Activated naive CD8-positive, alpha-beta T cell treated with anti-CD3 and anti-CD28 coated beads, Interleukin-2, amount 50 U/mL, for 24 hours (primary cell): ENCODE measurements around the gene SACM1L.

Experiments
- ATAC-seq: fragments of 150-1000 bp; cut with Tn5 transposase; one replicate; pipeline ENCODE4 v1.10.0; 2021
- DNase-seq: peaks from one replicate; pipeline ENCODE4 v3.0.0; 2021
- H3K27ac Mint-ChIP-seq: one replicate; pipeline ENCODE4 v1.8.0; 2021; ENCODE audit warnings: mild to moderate bottlenecking, mixed read lengths
- H3K27me3 Mint-ChIP-seq: one replicate; pipeline ENCODE4 v1.8.0; 2021; ENCODE audit warnings: mixed read lengths
- H3K36me3 Mint-ChIP-seq: one replicate; pipeline ENCODE4 v1.8.0; 2021; ENCODE audit warnings: low read depth, mixed read lengths
- H3K4me1 Mint-ChIP-seq: one replicate; pipeline ENCODE4 v1.8.0; 2021; ENCODE audit warnings: mixed read lengths
- H3K4me3 Mint-ChIP-seq: one replicate; pipeline ENCODE4 v1.8.0; 2021; ENCODE audit warnings: mild to moderate bottlenecking, moderate library complexity, mixed read lengths
- H3K9me3 Mint-ChIP-seq: one replicate; pipeline ENCODE4 v1.8.0; 2021; ENCODE audit warnings: mixed read lengths

Gene SACM1L

DNA sequence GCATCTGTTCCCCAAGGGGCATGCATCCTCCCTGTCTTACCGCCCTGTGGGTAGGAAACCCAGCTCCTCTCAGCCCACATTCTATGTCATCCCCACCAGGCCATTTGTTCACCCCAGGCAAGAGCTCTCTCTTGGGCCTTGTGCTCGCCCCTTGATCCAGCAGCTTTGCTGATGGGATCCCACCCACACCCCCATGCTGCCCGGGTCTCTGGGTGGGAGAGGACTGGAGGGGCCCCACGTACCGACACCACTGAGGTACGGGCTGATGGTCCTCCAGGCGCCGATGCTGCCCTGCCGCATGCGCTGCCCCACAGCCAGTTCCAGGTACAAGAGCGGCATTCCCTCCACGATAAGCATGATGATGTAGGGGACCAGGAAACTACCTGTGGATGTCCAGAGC lies 92.6 kb downstream of the SACM1L start:
- H3K36me3 Mint-ChIP-seq: no peaks in the 10 kb centered on the region
- no peak overlapping the region for H3K4me3 Mint-ChIP-seq
- DNase-seq (no peak), ATAC-seq (no peak)
- no peak overlapping the region for H3K27ac Mint-ChIP-seq
- H3K9me3 Mint-ChIP-seq: no peaks in the 10 kb centered on the region
- peaks cover 4% of the 10 kb centered on the region for H3K27me3 Mint-ChIP-seq
- no peaks in the 10 kb centered on the region for H3K4me1 Mint-ChIP-seq

DNA sequence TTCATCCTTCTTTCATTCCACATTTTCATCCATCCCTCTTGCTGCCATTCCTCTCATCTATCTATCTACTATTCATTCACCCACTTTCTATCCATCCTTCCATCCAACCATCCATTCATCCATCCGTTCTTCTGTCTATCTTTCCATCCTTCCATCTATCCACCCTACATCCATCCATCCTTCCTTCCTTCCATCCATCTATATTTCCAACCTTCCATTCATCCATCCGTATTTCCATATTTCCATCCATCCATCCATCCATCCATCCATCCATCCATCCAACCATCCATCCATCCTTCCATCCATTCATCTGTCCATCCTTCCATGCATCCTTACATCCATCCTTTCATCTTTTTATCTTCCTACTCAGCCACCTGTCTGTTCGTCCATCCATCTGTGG lies 93.2 kb downstream of the SACM1L start:
- Mint-ChIP-seq H3K36me3 (no peaks in the 10 kb centered on the region), H3K4me3 (no peak overlapping the region), H3K27me3 (peaks cover 9% of the 10 kb centered on the region), H3K9me3 (no peaks in the 10 kb centered on the region), H3K27ac (no peak overlapping the region), H3K4me1 (no peaks in the 10 kb centered on the region)
- no peak for DNase-seq
- ATAC-seq: no peak

DNA sequence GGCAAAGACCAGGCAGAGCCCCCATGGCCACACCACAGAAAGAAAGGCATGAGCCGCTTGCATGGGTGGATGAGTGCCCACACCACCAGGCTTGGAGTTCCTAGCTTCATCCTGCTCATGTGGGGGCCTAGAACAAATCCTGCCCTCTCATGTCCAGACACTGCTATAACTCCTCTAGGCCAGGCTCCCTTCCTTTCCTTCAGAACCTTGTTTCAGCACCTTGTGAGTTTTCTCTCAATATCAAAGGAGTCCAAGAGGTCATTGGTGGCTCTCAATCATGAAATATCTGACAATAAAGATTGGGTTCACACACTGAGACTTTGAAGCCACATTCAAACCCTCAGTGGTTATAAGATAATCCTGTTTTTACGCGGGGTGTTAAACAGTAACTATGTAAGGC lies 94.5 kb downstream of the SACM1L start:
- no peaks in the 10 kb centered on the region for H3K36me3 Mint-ChIP-seq

DNA sequence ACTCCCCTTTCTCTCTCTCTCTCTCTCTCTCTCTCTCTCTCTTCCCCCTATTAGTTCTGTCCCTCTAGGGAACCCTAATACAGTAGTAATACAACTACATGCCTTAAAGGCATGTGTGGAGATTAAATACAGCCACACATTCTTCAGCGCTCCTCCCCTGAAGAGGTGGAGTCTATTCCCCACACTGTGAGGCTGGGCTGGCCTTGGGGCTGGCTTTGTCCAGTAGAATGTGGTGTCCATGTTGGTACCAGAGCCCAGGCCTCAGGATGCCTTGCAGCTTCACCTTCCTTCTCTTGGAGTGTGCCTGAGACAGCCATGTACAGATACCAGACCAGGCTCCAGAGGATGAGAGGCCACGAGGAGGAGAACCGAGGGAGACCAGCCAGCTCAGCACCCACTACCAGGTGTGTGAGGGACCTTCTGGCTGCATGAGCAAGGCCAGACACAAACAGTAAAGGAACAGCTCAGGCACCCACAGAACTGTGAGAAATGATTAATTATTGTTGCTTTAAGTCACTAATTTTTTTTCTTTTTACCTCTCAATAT lies 96.5 kb downstream of the SACM1L start:
- Mint-ChIP-seq H3K4me3 (no peak overlapping the region), H3K36me3 (peaks cover 1% of the 10 kb centered on the region), H3K4me1 (no peaks in the 10 kb centered on the region), H3K27me3 (peaks cover 9% of the 10 kb centered on the region), H3K27ac (no peak overlapping the region), H3K9me3 (peaks cover 10% of the 10 kb centered on the region)
- DNase-seq (no peak), ATAC-seq (no peak)

More for the DNA sequence above, 94.5 kb downstream of the SACM1L start:
- Mint-ChIP-seq H3K4me1 (no peaks in the 10 kb centered on the region), H3K9me3 (peaks cover under 1% of the 10 kb centered on the region), H3K27ac (no peak overlapping the region), H3K27me3 (peaks cover 9% of the 10 kb centered on the region), H3K4me3 (no peak overlapping the region)
- ATAC-seq (no peak), DNase-seq (no peak)

DNA sequence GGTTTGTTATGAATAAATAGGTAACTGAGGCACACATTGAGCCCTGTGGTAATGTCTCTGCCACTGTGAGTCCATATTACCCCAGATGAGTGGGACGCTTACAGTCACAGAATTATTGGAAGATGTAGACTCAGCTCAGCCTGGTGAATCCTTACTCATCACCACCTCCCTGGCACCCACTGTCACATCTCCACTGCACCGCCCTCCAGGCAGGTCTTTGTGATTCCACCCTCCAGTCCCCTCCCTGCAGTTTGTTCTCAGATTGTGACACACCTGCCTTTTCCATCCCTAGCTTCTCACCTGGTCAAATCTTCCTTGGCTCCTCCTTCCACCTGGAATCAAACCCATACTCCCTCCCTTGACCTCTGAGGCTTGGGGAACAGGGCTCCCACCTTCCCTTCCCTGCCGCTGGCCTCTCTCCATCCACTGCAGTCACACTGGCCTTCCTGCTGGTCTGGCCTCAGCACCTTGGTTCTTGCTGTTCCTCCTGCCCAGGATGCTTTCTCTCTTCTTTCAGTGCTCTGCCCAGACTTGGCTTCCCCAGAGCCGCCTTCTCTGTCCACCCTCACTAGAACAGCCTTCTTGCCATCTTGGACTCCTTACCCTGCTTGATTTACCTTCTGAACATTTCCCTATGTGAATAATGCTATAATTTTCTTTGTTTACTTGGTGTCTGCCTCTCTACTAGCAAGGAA lies 97.8 kb downstream of the SACM1L start:
- H3K27ac Mint-ChIP-seq: no peak overlapping the region
- ATAC-seq (no peak), DNase-seq (no peak)
- H3K27me3 Mint-ChIP-seq: peaks cover 10% of the 10 kb centered on the region
- no peak overlapping the region for H3K4me3 Mint-ChIP-seq
- H3K9me3 Mint-ChIP-seq: peaks cover 10% of the 10 kb centered on the region
- H3K4me1 Mint-ChIP-seq: peaks cover 2% of the 10 kb centered on the region
- peaks cover 3% of the 10 kb centered on the region for H3K36me3 Mint-ChIP-seq

DNA sequence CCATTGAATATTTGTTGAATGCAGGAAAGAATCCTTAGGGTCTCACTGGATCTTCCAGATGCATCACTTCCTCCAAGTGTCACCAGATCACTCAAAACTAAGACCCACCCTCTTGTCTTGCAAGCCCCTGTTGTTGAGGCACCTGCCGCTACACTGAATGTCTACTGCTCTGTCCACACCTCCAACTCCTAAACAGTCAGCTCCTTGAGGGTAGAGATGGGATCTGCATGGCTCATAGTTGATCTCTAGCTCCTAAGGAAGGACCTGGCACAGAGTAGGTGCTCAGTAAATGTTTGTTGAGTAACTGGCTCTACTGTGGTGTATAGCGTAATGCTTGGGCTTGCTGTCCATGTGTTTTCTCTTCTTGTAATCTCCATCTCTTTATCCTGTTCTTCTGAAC lies 98.4 kb downstream of the SACM1L start:
- H3K36me3 Mint-ChIP-seq: peaks cover 3% of the 10 kb centered on the region
- H3K27ac Mint-ChIP-seq: no peak overlapping the region
- peaks cover 10% of the 10 kb centered on the region for H3K27me3 Mint-ChIP-seq
- DNase-seq: no peak
- peaks cover 10% of the 10 kb centered on the region for H3K9me3 Mint-ChIP-seq
- H3K4me3 Mint-ChIP-seq: no peak overlapping the region
- peaks cover 2% of the 10 kb centered on the region for H3K4me1 Mint-ChIP-seq
- ATAC-seq: no peak

DNA sequence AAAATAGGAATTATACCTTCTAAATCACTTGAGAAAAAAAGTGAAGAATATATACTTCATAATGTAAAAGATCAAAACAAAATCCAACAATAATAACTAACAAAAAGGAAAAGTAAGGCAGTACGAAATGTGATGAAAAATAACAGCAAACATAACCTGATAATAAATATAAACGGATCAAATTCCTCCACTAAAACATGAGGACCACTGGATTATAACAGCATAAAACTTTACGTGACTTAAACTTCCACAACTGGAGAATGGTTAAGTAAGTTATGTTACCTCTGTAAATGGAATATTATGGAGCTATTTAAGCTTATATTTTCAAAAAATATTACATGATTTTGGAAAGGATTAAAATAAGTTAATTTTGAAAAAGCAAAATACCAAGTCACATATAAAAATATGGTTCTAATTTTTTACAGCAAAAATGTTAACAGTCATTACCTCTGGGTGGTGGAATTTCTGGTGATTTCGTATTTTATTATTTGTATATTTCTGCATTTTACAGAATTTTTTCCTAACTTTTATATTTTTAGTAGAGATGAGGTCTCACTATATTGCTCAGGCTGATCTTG lies 100.1 kb downstream of the SACM1L start:
- H3K4me1 Mint-ChIP-seq: peaks cover 2% of the 10 kb centered on the region
- no peak overlapping the region for H3K27ac Mint-ChIP-seq
- ATAC-seq (no peak), DNase-seq (no peak)
- no peak overlapping the region for H3K4me3 Mint-ChIP-seq
- peaks cover 16% of the 10 kb centered on the region for H3K27me3 Mint-ChIP-seq
- H3K36me3 Mint-ChIP-seq: peaks cover 3% of the 10 kb centered on the region
- peaks cover 10% of the 10 kb centered on the region for H3K9me3 Mint-ChIP-seq

DNA sequence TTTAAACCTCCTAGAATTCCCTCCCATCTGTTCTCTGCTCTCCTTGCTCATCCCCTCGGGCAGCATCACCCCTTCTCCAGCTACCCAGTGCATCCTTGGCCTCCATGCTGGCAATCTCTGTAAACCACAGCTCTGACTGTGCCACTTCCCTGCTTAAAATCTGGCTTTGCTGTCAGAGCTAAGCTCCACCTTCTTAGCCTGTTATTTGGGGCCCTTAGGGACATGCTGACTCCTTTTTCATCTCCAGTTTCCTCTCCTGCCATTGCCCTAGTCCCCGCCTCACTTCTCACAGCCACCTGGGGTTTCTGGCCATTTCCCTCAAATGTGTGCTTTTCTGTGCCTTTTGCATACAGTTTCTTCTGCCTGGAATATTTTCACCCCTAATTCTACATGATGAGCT lies 101.4 kb downstream of the SACM1L start:
- DNase-seq: no peak
- peaks cover 10% of the 10 kb centered on the region for H3K9me3 Mint-ChIP-seq
- H3K4me3 Mint-ChIP-seq: no peak overlapping the region
- no peak overlapping the region for H3K27ac Mint-ChIP-seq
- peaks cover 3% of the 10 kb centered on the region for H3K36me3 Mint-ChIP-seq
- H3K4me1 Mint-ChIP-seq: peaks cover 6% of the 10 kb centered on the region
- no peak for ATAC-seq
- peaks cover 28% of the 10 kb centered on the region for H3K27me3 Mint-ChIP-seq

DNA sequence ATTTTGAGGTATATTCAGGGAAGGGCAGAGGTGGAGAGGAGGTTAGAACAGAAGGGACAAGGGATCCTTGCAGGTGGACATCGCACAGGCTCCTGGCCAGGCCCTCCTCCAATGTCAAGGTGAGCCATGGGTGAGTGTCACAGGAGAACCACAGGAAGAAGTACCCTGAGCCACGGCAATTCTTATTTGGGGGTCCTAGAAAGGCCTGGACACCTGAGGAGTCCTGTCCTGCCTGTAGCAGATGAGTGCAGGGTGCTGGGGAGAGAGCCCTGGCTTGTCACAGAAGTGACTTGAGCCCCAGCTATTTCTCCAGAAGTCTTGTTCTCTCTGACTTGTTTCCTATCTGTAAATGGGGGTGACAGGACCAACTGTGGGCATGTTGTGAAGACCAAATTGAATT lies 102.8 kb downstream of the SACM1L start:
- Mint-ChIP-seq H3K4me1 (peaks cover 8% of the 10 kb centered on the region), H3K4me3 (no peak overlapping the region), H3K27me3 (peaks cover 32% of the 10 kb centered on the region), H3K27ac (no peak overlapping the region), H3K36me3 (peaks cover 3% of the 10 kb centered on the region), H3K9me3 (peaks cover 10% of the 10 kb centered on the region)
- DNase-seq (no peak), ATAC-seq (no peak)

DNA sequence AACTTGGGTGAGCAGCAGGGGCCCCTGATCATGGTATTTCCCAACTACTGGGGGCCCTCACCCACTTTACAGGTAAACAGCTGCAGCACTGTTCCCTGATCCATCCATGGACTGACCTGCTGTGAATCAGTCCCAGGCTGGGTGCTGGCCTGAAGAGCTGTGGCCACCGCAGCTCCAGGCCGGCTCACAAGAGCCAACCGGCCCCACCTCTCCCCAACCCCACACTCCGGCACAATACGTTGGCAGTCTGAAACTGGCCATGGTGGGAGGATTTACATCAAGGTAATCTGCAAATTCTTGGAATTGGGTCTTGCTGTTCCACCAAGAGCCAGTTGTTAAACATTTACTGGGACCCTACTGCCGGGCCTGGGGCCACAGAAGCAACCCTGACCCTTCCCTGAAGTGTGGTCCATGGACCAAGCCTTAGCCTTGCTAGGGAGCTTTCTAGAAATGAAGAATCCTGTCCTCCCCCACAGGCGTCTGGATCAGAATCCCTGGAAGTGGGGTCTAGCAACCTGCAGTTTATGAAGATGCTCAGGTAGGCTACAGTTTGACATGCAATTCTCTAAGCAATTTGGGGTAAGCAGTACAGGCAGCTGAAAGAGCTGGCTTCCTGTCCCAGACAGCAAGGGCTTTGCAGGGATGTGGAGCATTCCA lies 103.4 kb downstream of the SACM1L start:
- H3K27me3 Mint-ChIP-seq: peaks cover 34% of the 10 kb centered on the region
- peaks cover 10% of the 10 kb centered on the region for H3K9me3 Mint-ChIP-seq
- H3K4me3 Mint-ChIP-seq: no peak overlapping the region
- ATAC-seq: no peak
- peaks cover 3% of the 10 kb centered on the region for H3K36me3 Mint-ChIP-seq
- no peak overlapping the region for H3K27ac Mint-ChIP-seq
- H3K4me1 Mint-ChIP-seq: peaks cover 8% of the 10 kb centered on the region
- DNase-seq: no peak

DNA sequence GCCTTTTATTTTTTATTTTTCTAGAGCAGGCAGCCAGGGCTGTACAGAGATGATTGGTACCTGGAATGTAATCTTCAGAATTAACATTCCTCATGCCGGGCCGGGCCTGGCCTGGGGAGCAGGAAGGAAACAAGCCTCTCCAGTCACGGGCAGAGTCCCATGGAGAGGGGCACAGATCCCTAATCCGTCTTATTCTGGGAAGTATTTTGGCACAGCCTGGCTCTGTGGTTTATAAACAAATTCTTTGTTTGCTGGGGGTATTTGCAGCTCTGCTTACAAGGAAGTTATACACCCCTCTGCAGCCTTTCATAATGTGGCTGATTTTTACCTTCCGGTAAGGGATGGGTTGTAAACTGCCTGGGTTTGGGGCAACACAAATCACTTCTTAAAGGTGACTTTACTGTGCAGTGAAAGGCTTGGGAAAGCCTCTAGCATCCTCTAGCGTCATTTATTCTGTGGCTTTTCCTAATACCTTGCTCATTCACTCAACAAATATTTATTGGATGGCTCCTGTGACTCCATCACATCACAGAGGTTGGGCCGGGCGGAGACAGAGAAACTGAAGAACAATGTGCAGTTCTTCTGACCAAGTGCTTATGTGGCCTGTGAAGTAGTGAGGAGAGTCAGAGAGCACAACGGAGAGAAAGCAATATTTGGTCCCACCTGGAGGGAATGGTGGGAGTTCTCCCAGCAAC lies 104.4 kb downstream of the SACM1L start:
- Mint-ChIP-seq H3K4me3 (no peak overlapping the region), H3K4me1 (peaks cover 8% of the 10 kb centered on the region), H3K9me3 (peaks cover 10% of the 10 kb centered on the region), H3K27me3 (peaks cover 42% of the 10 kb centered on the region), H3K27ac (no peak overlapping the region), H3K36me3 (peaks cover 3% of the 10 kb centered on the region)
- ATAC-seq (no peak), DNase-seq (no peak)

DNA sequence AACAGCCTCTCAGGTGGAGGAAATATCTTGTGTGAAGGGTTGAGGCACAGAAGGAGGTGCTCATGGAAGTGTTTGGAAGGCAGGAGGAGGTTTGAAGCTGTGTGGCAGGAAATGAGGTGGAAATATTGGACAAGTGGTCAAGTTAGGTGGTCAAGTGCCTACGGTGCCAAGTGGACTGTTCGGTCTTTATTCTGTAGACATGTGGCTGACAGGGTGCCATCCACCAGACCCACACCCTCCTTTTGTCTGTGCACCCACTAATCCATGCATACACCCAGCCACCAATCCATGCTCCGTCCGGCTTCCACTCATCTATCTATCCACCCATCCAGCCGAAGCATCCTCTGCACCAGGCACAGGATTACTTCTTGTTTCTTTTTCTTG lies 105.0 kb downstream of the SACM1L start:
- Mint-ChIP-seq H3K27me3 (peaks cover 47% of the 10 kb centered on the region), H3K4me1 (peaks cover 8% of the 10 kb centered on the region), H3K36me3 (peaks cover 2% of the 10 kb centered on the region), H3K27ac (no peak overlapping the region), H3K9me3 (peaks cover 5% of the 10 kb centered on the region), H3K4me3 (no peak overlapping the region)
- ATAC-seq (no peak), DNase-seq (no peak)

DNA sequence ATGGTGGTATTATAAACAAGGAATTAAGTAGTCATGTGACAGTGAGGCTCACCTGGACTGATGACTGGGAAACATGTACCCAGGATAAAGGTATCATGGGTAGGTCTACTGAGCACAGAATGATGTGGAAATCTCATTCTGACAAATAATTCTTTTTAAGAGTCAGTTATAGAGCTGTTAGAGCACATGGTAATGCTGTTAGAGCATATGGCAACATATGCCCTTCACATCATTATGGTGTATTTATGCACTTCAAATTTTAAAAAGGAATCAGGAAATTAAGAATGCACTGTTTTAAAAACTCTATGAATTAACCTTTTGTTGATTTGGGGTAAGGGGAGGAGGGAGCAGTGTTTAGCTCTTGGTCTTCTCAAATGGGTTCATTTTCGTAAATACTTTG lies 105.5 kb downstream of the SACM1L start:
- peaks cover 52% of the 10 kb centered on the region for H3K27me3 Mint-ChIP-seq
- H3K9me3 Mint-ChIP-seq: peaks cover 3% of the 10 kb centered on the region
- H3K4me3 Mint-ChIP-seq: no peak overlapping the region
- DNase-seq (no peak), ATAC-seq (no peak)
- H3K27ac Mint-ChIP-seq: no peak overlapping the region
- H3K36me3 Mint-ChIP-seq: peaks cover 2% of the 10 kb centered on the region
- peaks cover 8% of the 10 kb centered on the region for H3K4me1 Mint-ChIP-seq
